HepG2 (cell line): Measurements from ENCODE around the gene LRRC37A. TPM values are rescaled to one million over a fixed set of nuclear protein-coding genes. Genes with fewer than 3 reads are reported as not detected.

Source experiments
- ETV5 ChIP-seq: IDR thresholded peaks from 2 replicates; pipeline ENCODE4 v1.6.1; 2018; ENCODE audit warnings: missing biosample characterization, missing genetic modification reagents, inconsistent platforms, borderline replicate concordance
- MEF2D ChIP-seq: sonication (generic); formaldehyde crosslinking; IDR thresholded peaks from 2 replicates; pipeline ENCODE4 v1.5.1; 2020; ENCODE audit warnings: mild to moderate bottlenecking, missing genetic modification reagents
- ZBTB2 ChIP-seq: sonication (generic); formaldehyde crosslinking; IDR thresholded peaks from 2 replicates; pipeline ENCODE4 v1.8.0; 2022; ENCODE audit warnings: low read depth, missing genetic modification reagents
- ZBTB40 ChIP-seq, 2 experiments: fragments of 450-650 bp in 1 of 2; sonication (generic) in 1 of 2; formaldehyde crosslinking in 1 of 2; IDR thresholded peaks; 2 replicates each; pipeline versions ENCODE4 v1.6.1 to v1.8.0; 2016 to 2022; ENCODE audit warnings: antibody characterized with exemption in 1 of 2, mild to moderate bottlenecking in 1 of 2, missing genetic modification reagents in 1 of 2
- ZFX ChIP-seq: sonication (generic); formaldehyde crosslinking; IDR thresholded peaks from 2 replicates; pipeline ENCODE4 v1.4.0; 2020; ENCODE audit warnings: mild to moderate bottlenecking, low read depth, missing genetic modification reagents, moderate library complexity
- ZFY ChIP-seq: sonication (generic); formaldehyde crosslinking; IDR thresholded peaks from 2 replicates; pipeline ENCODE4 v1.4.0; 2020; ENCODE audit warnings: missing genetic modification reagents
- ZNF274 ChIP-seq: sonication (generic); formaldehyde crosslinking; IDR thresholded peaks from 2 replicates; pipeline ENCODE4 v1.5.1; 2020; ENCODE audit warnings: mild to moderate bottlenecking, missing genetic modification reagents
- ZNF451 ChIP-seq: sonication (generic); formaldehyde crosslinking; IDR thresholded peaks from 2 replicates; pipeline ENCODE4 v1.5.0; 2020; ENCODE audit warnings: mild to moderate bottlenecking, missing genetic modification reagents
- ZNF563 ChIP-seq: sonication (generic); formaldehyde crosslinking; IDR thresholded peaks from 2 replicates; pipeline ENCODE4 v1.8.0; 2022; ENCODE audit warnings: mild to moderate bottlenecking, moderate library complexity, missing genetic modification reagents
- ZNF572 ChIP-seq: sonication (generic); formaldehyde crosslinking; IDR thresholded peaks from 2 replicates; pipeline ENCODE4 v1.5.1; 2020; ENCODE audit warnings: mild to moderate bottlenecking, missing genetic modification reagents
- ZNF614 ChIP-seq: IDR thresholded peaks from 2 replicates; pipeline ENCODE4 v1.6.1; 2018; ENCODE audit warnings: missing biosample characterization, missing genetic modification reagents, inconsistent platforms, borderline replicate concordance
- ZNF709 ChIP-seq: sonication (generic); formaldehyde crosslinking; IDR thresholded peaks from 2 replicates; pipeline ENCODE4 v1.5.0; 2020; ENCODE audit warnings: mild to moderate bottlenecking, missing genetic modification reagents
- polyA plus RNA-seq, 8 experiments: library from polyadenylated mRNA; depleted of rRNA in 3 of 8; stranded (reverse) in 7 of 8; unstranded in 1 of 8; fragments of >200 nt; fragmentation: Illumina TruSeq in 4 of 8; extraction: Trizol in 4 of 8; gene quantifications; 2 replicates each; pipeline versions ENCODE4 v1.2.1 to v1.2.3, GENCODE V29; 2011 to 2016; ENCODE audit warnings: low read depth in 4 of 8, missing spikeins in 1 of 8, mixed read lengths in 1 of 8; ENCODE audit not compliant: insufficient read depth in 1 of 8
- total RNA-seq, 5 experiments: library from RNA; depleted of rRNA; stranded (reverse); fragments of >200 nt; fragmentation: Illumina TruSeq; extraction: Trizol; gene quantifications; 2 replicates each; pipeline ENCODE4 v1.2.3, GENCODE V29; 2016; ENCODE audit warnings: low read depth in 1 of 5
- TF ChIP-seq, protein P1 (sequence below): sonication (generic); formaldehyde crosslinking; IDR thresholded peaks from 2 replicates; pipeline ENCODE4 v1.4.0; 2020; ENCODE audit warnings: missing genetic modification reagents, borderline replicate concordance

The LRRC37A gene
- total and polyA plus RNA-seq, 2 of the 13 experiments (the other 11 are each of a cell fraction or from before 2014, with no cell fraction given), result 0.97 to 1.3 TPM

- TF ChIP-seq ZBTB40 (IDR thresholded peaks at IDR 0.05), result no peak
- TF ChIP-seq ZBTB40 (CRISPR knock-in tag; IDR thresholded peaks at IDR 0.05), result 0 out of 2 replicates have a peak, but pooled peaks have one; percentile 32
- peak; percentile 15; the same call in 1 of the 2 replicates for TF ChIP-seq ETV5 (CRISPR knock-in tag)
- peak; percentile 86; the same call in 1 of the 2 replicates for TF ChIP-seq ZNF709 (CRISPR knock-in tag)
- TF ChIP-seq, protein P1, sequence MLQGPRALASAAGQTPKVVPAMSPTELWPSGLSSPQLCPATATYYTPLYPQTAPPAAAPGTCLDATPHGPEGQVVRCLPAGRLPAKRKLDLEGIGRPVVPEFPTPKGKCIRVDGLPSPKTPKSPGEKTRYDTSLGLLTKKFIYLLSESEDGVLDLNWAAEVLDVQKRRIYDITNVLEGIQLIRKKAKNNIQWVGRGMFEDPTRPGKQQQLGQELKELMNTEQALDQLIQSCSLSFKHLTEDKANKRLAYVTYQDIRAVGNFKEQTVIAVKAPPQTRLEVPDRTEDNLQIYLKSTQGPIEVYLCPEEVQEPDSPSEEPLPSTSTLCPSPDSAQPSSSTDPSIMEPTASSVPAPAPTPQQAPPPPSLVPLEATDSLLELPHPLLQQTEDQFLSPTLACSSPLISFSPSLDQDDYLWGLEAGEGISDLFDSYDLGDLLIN (CRISPR knock-in tag), result no peak
- peak; percentile 10 for TF ChIP-seq MEF2D (CRISPR knock-in tag)
- peak; percentile 49; the same call in 1 of the 2 replicates for TF ChIP-seq ZNF563 (CRISPR knock-in tag)
- TF ChIP-seq ZFX (CRISPR knock-in tag), result peak; percentile 91
- peak; percentile 19; the same call in 1 of the 2 replicates for TF ChIP-seq ZNF572 (CRISPR knock-in tag)
- TF ChIP-seq ZNF451 (CRISPR knock-in tag), result 0 out of 2 replicates have a peak, but pooled peaks have one; percentile 19
- peak; percentile 32; the same call in 1 of the 2 replicates for TF ChIP-seq ZNF614 (CRISPR knock-in tag)
- TF ChIP-seq ZBTB2 (CRISPR knock-in tag), result peak; percentile 62; the same call in 1 of the 2 replicates
- peak; percentile 11; the same call in 1 of the 2 replicates for TF ChIP-seq ZNF274 (CRISPR knock-in tag)
- TF ChIP-seq ZFY (CRISPR knock-in tag), result peak; percentile 96
Measured at GRCh38 chr17:46266656-46267544, 28.0 kb upstream of the LRRC37A start (continued).
